ENCODE results near the gene MRPS25.
"Not testable (repeated sequence)": the region's sequence is repeated elsewhere in the genome, so short reads cannot be mapped to it uniquely, and the experiment has no call there.

MRPS25 gene

DNA sequence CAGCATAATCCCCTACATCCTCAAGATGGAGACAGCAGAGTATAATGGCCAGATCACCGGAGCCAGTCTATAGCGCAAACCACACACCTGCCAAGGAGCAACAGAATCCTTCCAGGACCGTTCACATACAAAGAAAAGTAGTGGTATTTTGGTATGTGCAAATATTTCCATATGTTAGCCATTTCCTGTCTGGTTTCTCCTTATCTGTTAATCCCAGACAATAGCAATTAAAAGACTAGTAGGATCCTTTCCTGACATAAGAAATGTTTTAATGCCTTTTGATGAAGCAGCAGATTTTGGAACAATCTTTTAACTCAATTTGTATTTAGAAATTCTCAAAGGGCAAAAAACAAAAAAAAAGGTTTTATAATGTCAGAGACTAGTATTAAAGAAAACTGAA lies 22.2 kb downstream of the MRPS25 start:
- no peak for DNase-seq

DNA sequence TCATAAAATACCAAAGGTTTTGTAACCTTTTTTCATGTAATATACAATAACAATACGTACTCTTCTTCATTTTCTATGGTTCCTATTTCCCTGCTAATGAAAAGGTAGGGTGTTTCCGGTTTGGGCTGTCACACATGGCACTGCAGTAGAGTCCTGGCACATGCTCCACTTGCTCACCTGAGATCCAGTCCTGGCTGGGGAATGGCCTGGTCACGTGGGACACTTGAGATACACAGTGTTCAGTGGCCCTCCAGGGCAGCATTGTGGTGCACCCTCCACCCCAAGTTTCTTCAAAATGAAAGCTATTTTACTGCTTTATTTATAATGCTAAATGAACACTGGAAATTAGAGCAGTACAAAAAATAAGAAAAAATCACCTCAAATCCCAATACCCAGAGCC lies 23.2 kb downstream of the MRPS25 start:
- DNase-seq, result no peak

- no peak for DNase-seq
These were observed 24.3 kb downstream of the MRPS25 start for GRCh38 chr3:15040844-15041243.

- no peak for DNase-seq
These were observed 26.8 kb downstream of the MRPS25 start for GRCh38 chr3:15038306-15038705.

DNA sequence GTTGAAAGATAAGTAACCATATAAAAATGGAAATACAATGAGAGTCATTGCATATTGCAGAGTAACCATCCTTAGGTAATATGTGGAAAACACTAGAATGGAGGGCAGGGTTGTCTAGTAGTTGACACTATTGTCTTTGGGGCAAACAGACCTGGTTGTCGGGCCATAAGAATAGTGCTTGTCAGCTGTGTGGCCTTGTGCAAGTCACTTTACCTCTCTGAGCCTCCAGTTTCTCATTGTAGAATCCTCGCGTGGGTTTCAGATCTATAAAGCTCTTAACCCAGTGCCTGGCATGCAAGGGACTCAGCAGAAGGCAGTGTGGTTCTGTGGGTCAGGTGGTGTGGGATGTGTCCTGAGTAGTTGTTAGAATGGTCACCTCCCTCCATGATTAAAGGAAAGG lies 32.0 kb downstream of the MRPS25 start:
- no peak for DNase-seq

DNA sequence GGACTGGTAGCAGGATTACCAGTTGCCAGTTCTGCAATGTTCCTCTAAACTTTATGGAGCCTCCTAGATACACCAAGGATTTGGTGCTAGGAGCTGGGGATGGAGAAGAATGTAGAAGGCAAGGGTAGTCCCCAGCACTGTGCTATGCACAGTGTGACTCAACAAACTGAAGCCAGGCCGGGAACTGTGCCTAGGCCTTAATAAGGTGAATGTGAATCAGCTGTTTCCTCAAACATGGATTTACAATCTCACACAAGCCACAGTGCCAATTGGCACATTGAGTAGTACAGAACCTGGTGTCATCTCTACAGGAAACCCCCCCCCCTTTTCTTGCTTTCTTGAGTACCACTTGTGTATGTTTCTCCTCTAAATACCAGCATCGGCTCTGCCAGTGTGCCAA lies 32.5 kb downstream of the MRPS25 start:
- no peak for DNase-seq

DNA sequence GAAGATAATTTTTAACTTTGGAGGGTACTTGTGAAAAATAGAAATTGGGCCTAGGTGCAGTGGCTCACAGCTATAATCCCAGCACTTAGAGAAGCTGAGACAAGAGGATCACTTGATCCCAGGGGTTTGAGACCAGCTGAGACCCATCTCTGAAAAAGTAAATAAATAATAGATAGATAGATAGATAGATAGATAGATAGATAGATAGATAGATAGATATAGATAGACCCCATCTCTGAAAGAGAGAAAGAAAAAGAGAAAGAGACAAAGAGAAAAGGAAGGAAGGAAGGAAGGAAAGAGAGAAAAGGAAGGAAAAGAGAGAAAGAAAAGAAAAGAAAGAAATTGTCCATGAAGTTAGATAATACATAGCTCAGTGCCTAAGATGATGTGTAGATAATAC lies 35.5 kb downstream of the MRPS25 start:
- DNase-seq, result no peak

GRCh38 chr3:15023719-15024118 lies 41.4 kb downstream of the MRPS25 start:
- no peak for DNase-seq

DNA sequence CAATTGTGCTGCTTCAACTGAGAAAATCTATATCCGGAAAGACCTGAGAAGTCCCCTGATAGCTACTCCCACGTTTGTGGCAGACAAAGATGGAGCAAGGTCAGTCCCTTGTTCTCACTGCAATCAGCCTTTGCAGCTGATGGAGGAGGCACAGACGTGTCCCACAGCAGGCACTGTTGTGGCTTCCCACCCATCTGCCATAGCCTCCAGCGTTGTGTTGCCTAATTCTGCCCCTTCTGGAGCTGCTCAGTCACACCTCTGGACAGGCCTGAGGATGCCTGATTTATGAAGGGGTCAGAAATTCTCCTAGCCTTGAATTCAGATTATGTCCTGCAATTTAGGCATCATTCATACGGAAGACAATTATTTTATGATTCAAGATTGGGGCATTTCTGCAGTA lies 41.9 kb downstream of the MRPS25 start:
- no peak for DNase-seq

DNA sequence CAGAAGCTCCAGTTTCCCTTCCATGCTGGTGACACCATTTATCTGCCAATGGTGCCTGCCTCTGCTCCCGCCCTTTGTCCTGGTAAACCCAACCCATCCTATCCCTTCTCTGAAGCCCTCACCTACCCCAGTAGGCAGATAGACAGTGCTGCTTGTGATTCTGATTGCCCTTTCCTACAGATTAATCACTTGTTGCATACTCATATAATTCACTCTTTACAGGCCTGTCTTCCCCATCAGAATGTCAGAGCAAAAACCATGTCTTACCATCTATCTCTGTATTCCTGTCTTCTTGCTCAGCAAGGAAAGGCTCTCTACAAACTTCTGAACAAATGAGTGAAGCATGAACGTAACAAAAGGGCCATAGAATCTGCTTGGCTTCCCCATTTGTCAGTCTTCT lies 47.9 kb downstream of the MRPS25 start:
- DNase-seq, result no peak

- DNase-seq, result no peak
These were observed 49.7 kb downstream of the MRPS25 start for GRCh38 chr3:15015456-15015855.

- no peak for DNase-seq
These were observed 50.3 kb downstream of the MRPS25 start for GRCh38 chr3:15014606-15015328.

GRCh38 chr3:15011174-15011573 lies 53.9 kb downstream of the MRPS25 start:
- DNase-seq, result no peak

GRCh38 chr3:15010664-15011063 lies 54.5 kb downstream of the MRPS25 start:
- no peak for DNase-seq

- DNase-seq, result no peak
These were observed 55.9 kb downstream of the MRPS25 start for GRCh38 chr3:15009167-15009566.

GRCh38 chr3:15007681-15008141 lies 57.4 kb downstream of the MRPS25 start:
- DNase-seq, result no peak

DNA sequence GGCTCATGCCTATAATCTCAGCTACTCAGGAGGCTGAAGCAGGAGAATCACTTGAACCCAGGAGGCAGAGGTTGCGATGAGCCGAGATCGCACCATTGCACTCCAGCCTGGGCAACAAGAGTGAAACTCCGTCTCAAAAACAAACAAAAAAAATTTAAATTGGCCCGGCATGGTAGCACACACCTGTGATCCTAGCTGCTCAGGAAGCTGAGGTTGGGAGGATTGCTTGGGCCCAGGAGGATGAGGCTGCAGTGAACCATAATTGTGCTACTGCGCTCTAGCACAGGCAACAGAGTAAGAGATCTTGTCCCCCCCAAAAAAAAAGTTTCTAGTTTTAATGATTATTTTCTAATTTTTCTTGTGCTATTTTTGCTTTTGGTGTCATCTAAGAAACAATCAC lies 65.9 kb downstream of the MRPS25 start:
- DNase-seq, result not testable (repeated sequence)

Measured in activated CD8-positive, alpha-beta memory T cell treated with anti-CD3 and anti-CD28 coated beads for 24 hours (primary cell).